Activated CD8-positive, alpha-beta memory T cell treated with anti-CD3 and anti-CD28 coated beads, Interleukin-2, amount 10 ng/mL, durations not matched to agents 7 days and 5 days (primary cell): ENCODE measurements around the gene CNIH2. TPM values are rescaled to one million over a fixed set of nuclear protein-coding genes. Genes with fewer than 3 reads are reported as not detected.
A peak's percentile ranks its signal among the peaks of the same experiment; 100 is the strongest.

Experiments used
- ATAC-seq: fragments of 150-1000 bp; cut with Tn5 transposase; one replicate; pipeline ENCODE4 v1.10.0; 2021; ENCODE audit warnings: moderate library complexity
- CTCF ChIA-PET: fragments of 350-600 bp; sonication (Branson Sonifier 250); formaldehyde crosslinking; loops from one replicate; lab custom pipeline; 2021; ENCODE audit warnings: antibody characterized with exemption; lab: Charles Lee
- DNase-seq: peaks from one replicate; pipeline ENCODE4 v3.0.0-alpha.2; 2020
- H3K27ac Mint-ChIP-seq: one replicate; pipeline ENCODE4 v1.8.0; 2021; ENCODE audit warnings: mild to moderate bottlenecking, mixed read lengths
- H3K27me3 Mint-ChIP-seq: one replicate; pipeline ENCODE4 v1.8.0; 2021; ENCODE audit warnings: mixed read lengths
- H3K36me3 Mint-ChIP-seq: one replicate; pipeline ENCODE4 v1.8.0; 2021; ENCODE audit warnings: mild to moderate bottlenecking, mixed read lengths
- H3K4me1 Mint-ChIP-seq: one replicate; pipeline ENCODE4 v1.8.0; 2021; ENCODE audit warnings: mixed read lengths
- H3K4me3 Mint-ChIP-seq: one replicate; pipeline ENCODE4 v1.8.0; 2021; ENCODE audit warnings: mild to moderate bottlenecking, moderate library complexity, mixed read lengths
- H3K9me3 Mint-ChIP-seq: one replicate; pipeline ENCODE4 v1.8.0; 2022; ENCODE audit warnings: low read depth, mixed read lengths
- total RNA-seq, 2 experiments: library from RNA; stranded (reverse); gene quantifications; one replicate each; pipeline ENCODE4 v1.2.3, GENCODE V29; 2021

CNIH2 gene
- total RNA-seq, 2 experiments from 2014 or later: 1.1 to 1.2 TPM

- H3K4me3 Mint-ChIP-seq: no peak overlapping the region
- DNase-seq: peak; percentile 99
- peak; percentile 88 for ATAC-seq
- peaks cover 26% of the 10 kb centered on the region for H3K4me1 Mint-ChIP-seq
- peaks cover 3% of the 10 kb centered on the region for H3K27me3 Mint-ChIP-seq
- no peaks in the 10 kb centered on the region for H3K9me3 Mint-ChIP-seq
- CTCF ChIA-PET: interaction anchor here (0.7 to 8.5 kb wide), 19 partner anchors 8 to 212 kb away, joined by 3 to 85 read pairs (median 5); partner anchors contain the start of genes BRMS1, CD248, MRPL11 and RAB1B
- no peaks in the 10 kb centered on the region for H3K36me3 Mint-ChIP-seq
- peak overlapping the region; percentile 36 for H3K27ac Mint-ChIP-seq
These were observed 4.8 kb downstream of the CNIH2 start for GRCh38 chr11:66282468-66283455.

- CTCF ChIA-PET: interaction anchor here (1.0 to 8.5 kb wide), 12 partner anchors 10 to 213 kb away, joined by 3 to 85 read pairs (median 6); partner anchors contain the start of genes BRMS1 and RAB1B
- peaks cover 32% of the 10 kb centered on the region for H3K4me1 Mint-ChIP-seq
- H3K27me3 Mint-ChIP-seq: peaks cover 3% of the 10 kb centered on the region
- H3K4me3 Mint-ChIP-seq: no peak overlapping the region
- no peak for DNase-seq
- no peaks in the 10 kb centered on the region for H3K36me3 Mint-ChIP-seq
- no peaks in the 10 kb centered on the region for H3K9me3 Mint-ChIP-seq
- no peak overlapping the region for H3K27ac Mint-ChIP-seq
- no peak for ATAC-seq
These were observed 5.6 kb downstream of the CNIH2 start for GRCh38 chr11:66283461-66284105.

DNA sequence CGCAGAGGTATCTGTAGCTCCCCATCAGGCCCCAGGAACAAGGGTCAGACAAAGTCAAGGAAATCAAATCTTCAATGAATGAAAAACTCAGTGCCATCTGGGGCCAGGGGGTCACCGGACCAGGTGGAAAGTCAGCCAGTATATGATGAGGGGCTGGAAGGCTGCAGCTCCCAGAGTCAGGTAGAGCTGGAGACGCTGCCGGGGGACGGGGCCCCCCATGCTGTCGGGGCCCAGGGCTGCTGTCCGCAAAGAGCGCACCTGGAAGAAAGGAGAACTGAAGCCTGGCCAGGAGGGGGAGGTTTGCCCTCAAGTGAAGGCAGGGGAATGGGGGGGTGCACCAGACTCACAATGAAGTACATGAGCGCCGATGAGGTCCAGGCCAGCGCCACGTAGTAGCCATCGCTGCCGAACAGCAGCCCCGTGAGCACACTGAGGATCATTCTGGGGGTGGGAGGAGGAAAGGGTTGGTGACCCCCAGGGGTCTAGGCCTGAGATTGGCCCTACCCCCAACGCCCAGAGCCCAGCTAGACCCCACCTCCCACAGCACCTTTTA is 6.6 kb downstream of the CNIH2 start:
- no peak for ATAC-seq
- H3K27ac Mint-ChIP-seq: no peak overlapping the region
- H3K4me1 Mint-ChIP-seq: peaks cover 37% of the 10 kb centered on the region

GRCh38 chr11:66285250-66285947 is 7.4 kb downstream of the CNIH2 start:
- H3K4me3 Mint-ChIP-seq: no peak overlapping the region
- DNase-seq (no peak), ATAC-seq (no peak)
- peaks cover 7% of the 10 kb centered on the region for H3K27me3 Mint-ChIP-seq
- H3K36me3 Mint-ChIP-seq: no peaks in the 10 kb centered on the region
- CTCF ChIA-PET: interaction anchor here (1.4 to 8.5 kb wide), 2 partner anchors 15 to 63 kb away, joined by 3 to 75 read pairs; no protein-coding TSS in a partner anchor
- no peak overlapping the region for H3K27ac Mint-ChIP-seq
- H3K4me1 Mint-ChIP-seq: peaks cover 45% of the 10 kb centered on the region
- no peaks in the 10 kb centered on the region for H3K9me3 Mint-ChIP-seq

More for the DNA sequence above, 6.6 kb downstream of the CNIH2 start:
- no peak for DNase-seq
- no peak overlapping the region for H3K4me3 Mint-ChIP-seq
- no peaks in the 10 kb centered on the region for H3K27me3 Mint-ChIP-seq
- no peaks in the 10 kb centered on the region for H3K36me3 Mint-ChIP-seq
- H3K9me3 Mint-ChIP-seq: no peaks in the 10 kb centered on the region
- CTCF ChIA-PET: interaction anchor here (6.5 to 8.5 kb wide), 2 partner anchors 14 to 62 kb away, joined by 75 to 85 read pairs; partner anchors contain the start of gene RAB1B

- DNase-seq (no peak), ATAC-seq (no peak)
- no peak overlapping the region for H3K4me3 Mint-ChIP-seq
- CTCF ChIA-PET: interaction anchor here (0.6 to 8.5 kb wide), 5 partner anchors 14 to 65 kb away, joined by 3 to 75 read pairs (median 3); no protein-coding TSS in a partner anchor
- peaks cover 17% of the 10 kb centered on the region for H3K27me3 Mint-ChIP-seq
- H3K27ac Mint-ChIP-seq: peak overlapping the region; percentile 32
- H3K4me1 Mint-ChIP-seq: peaks cover 50% of the 10 kb centered on the region
- H3K9me3 Mint-ChIP-seq: no peaks in the 10 kb centered on the region
- no peaks in the 10 kb centered on the region for H3K36me3 Mint-ChIP-seq
These were observed 8.7 kb downstream of the CNIH2 start for GRCh38 chr11:66286699-66287098.

DNA sequence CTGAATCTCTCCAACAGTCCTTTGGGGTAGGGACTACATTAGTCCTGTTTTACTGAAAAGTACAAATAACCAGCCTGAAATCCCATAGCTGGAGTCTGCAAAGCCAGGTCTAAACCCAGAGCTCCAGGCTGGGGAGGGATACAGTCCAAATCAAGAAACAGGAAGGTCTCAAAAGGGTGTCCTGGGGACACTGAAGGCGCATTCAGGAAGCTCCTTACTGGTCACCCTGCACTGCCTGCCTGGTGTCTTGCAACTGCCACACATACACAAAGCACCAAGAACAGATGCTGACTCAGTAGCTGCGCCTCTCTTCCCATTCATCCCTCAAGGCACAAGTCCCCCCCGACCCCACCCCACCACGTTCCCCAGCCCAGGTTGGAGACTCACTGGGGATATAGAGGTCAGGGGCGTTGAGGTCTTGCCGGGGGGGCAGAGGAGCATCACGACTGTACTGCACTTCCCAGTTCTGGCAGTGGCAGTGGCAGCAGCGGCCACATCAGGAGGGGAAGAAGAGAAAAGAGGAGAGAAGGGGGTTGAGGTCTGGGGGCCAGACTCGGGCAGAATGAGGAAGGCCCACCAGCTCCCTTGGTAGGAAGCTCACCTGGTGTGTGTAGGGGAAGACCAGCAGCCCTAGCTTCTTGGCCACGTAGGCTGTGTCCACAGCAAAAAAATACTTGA is 9.4 kb downstream of the CNIH2 start:
- Mint-ChIP-seq H3K27ac (peak overlapping the region; percentile 52), H3K4me1 (peaks cover 46% of the 10 kb centered on the region), H3K9me3 (no peaks in the 10 kb centered on the region), H3K27me3 (peaks cover 17% of the 10 kb centered on the region), H3K4me3 (peak overlapping the region; percentile 54), H3K36me3 (no peaks in the 10 kb centered on the region)
- no peak for ATAC-seq
- DNase-seq: no peak
- CTCF ChIA-PET: interaction anchor here (0.6 to 8.5 kb wide), 7 partner anchors 15 to 65 kb away, joined by 3 to 75 read pairs (median 3); no protein-coding TSS in a partner anchor

GRCh38 chr11:66287889-66288670 is 10.1 kb downstream of the CNIH2 start:
- CTCF ChIA-PET: interaction anchor here (0.7 to 8.5 kb wide), 21 partner anchors 8 to 244 kb away, joined by 3 to 75 read pairs (median 4); partner anchors contain the start of genes MRPL11 and RIN1
- Mint-ChIP-seq H3K4me1 (peaks cover 43% of the 10 kb centered on the region), H3K9me3 (no peaks in the 10 kb centered on the region), H3K27ac (peak overlapping the region; percentile 89), H3K36me3 (no peaks in the 10 kb centered on the region), H3K4me3 (peak overlapping the region; percentile 91), H3K27me3 (peaks cover 24% of the 10 kb centered on the region)
- DNase-seq (no peak), ATAC-seq (no peak)

GRCh38 chr11:66288671-66289547 is 10.9 kb downstream of the CNIH2 start, which contains the start of gene YIF1A:
Gene YIF1A (minus strand): TSS chr11:66289143. CDS start chr11:66288985, 158 bp downstream.
- H3K4me1 Mint-ChIP-seq: peaks cover 41% of the 10 kb centered on the region
- peaks cover 30% of the 10 kb centered on the region for H3K27me3 Mint-ChIP-seq
- CTCF ChIA-PET: interaction anchor here (0.5 to 8.5 kb wide), 26 partner anchors 8 to 244 kb away, joined by 3 to 75 read pairs (median 4); partner anchors contain the start of genes CD248, MRPL11 and RIN1
- ATAC-seq: peak; percentile 96
- H3K36me3 Mint-ChIP-seq: no peaks in the 10 kb centered on the region
- no peaks in the 10 kb centered on the region for H3K9me3 Mint-ChIP-seq
- H3K4me3 Mint-ChIP-seq: peak within 1 kb of the TSS; percentile 91
- peak; percentile 100 for DNase-seq
- peak within 1 kb of the TSS; percentile 89 for H3K27ac Mint-ChIP-seq

DNA sequence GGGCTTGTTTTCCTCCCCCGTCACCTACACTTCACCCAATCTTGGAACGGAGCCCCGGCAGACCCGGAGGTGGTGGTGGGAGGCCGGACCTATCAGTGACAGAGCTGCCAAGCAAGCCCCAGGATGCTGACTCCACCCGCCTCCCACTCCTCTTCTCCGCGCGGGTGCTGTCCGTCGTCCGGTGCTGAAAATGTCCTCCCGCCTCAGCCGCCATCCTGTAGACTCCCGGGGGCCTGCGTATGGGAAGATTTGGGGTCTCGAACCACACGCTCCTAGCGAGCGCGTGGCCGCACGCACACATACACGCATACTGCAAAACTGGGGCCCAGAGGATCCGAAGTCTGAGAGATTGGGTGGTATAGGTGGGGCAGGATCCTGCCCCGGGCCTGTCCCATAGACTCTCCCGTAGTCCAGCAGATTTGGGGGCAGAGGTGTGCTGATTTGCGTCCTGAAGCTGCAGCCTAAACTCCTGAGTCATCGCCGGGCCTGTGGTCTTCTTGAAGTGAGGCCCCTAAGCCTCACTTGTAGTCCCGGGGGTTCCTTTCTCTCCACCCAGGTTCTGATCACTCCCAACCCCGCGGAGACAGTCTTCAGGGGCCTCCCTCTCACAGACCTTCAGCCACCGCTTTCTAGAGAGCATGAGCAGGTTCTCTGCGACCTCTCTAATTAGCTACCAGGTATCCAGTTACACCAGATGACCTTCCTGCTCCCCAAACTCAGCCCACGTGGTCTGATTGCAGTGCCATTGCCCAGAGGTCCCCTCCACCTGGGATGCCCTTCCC is 11.8 kb downstream of the CNIH2 start:
- DNase-seq (peak; percentile 85), ATAC-seq (peak; percentile 57)
- peaks cover 30% of the 10 kb centered on the region for H3K27me3 Mint-ChIP-seq
- no peaks in the 10 kb centered on the region for H3K36me3 Mint-ChIP-seq
- H3K27ac Mint-ChIP-seq: peak overlapping the region; percentile 73
- peaks cover 41% of the 10 kb centered on the region for H3K4me1 Mint-ChIP-seq
- peak overlapping the region; percentile 91 for H3K4me3 Mint-ChIP-seq
- no peaks in the 10 kb centered on the region for H3K9me3 Mint-ChIP-seq
- CTCF ChIA-PET: interaction anchor here (0.7 to 8.5 kb wide), 20 partner anchors 8 to 245 kb away, joined by 3 to 75 read pairs (median 4); partner anchors contain the start of genes CD248, MRPL11 and RIN1

- Mint-ChIP-seq H3K36me3 (no peaks in the 10 kb centered on the region), H3K27ac (no peak overlapping the region), H3K4me1 (peaks cover 41% of the 10 kb centered on the region), H3K9me3 (no peaks in the 10 kb centered on the region), H3K27me3 (peaks cover 30% of the 10 kb centered on the region), H3K4me3 (peak overlapping the region; percentile 91)
- CTCF ChIA-PET: interaction anchor here (1.5 to 4.1 kb wide), 3 partner anchors 9 to 46 kb away, joined by 4 to 31 read pairs (median 8); partner anchors contain the start of gene RIN1
- ATAC-seq (no peak), DNase-seq (no peak)
These were observed 12.3 kb downstream of the CNIH2 start for GRCh38 chr11:66290330-66290621.
